GM19023 (cell line): ENCODE measurements around the gene SLC22A6.

Source experiments
- ATAC-seq: cut with Tn5 transposase; IDR thresholded peaks from one replicate; pipeline ENCODE4 v1.9.1; 2021; ENCODE audit warnings: mild to moderate bottlenecking, moderate library complexity; ENCODE audit not compliant: unreplicated experiment

Gene SLC22A6

DNA sequence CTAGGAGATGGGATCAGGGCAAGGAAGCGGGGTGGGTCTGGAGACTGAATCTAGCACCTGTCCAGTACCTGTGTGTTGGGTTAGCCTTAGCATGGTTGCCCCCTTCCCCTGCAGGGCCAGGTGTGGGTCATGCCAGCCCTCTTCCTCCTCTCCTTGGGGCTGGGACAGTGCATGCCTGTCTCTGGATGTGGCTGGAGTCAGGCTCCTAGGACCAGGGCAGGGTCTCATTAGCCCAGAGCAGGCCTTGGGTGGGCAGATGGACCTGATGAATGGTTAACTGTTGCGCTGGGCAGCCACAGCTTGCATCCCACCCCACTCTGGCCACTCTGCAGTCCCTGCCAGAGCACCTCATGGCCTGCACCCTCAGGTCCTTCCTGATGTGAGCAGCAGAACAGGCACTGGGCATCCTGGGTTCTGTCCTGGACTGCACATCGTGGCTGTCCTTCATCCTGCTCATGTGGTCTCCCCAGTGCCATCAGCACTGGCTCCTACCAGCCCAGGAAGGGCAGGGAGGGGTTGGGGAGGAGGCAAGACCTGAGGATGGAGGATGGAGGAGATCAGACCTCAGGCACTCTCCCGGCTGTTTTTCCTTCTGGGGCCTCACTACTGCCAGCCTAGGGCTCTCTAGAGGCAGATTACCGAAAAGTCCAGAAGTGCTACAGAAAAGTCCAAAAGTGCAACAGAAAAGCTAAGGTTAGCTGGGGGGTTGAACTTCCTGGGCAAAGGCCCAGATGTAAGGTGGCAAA, 50.8 kb downstream of the SLC22A6 start:
- ATAC-seq = no peak

DNA sequence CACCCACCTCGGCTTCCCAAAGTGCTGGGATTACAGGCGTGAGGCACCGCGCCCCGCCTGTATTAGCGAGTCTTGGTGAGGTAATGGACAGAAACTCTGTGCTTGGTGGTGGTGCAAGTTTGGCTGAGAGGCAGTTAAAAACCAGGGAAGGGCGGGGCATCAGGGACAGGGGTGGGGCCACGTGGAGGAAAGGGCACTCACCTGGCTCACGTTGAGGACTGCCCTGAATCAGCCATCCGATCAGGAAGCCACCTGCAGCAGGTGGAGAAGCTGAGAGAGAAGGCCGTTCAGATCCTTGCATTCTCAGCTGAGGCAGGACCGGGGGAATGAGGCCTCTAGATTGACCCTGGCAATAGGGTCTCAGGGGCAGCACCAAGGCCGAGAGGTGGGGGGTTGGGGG, 51.5 kb downstream of the SLC22A6 start:
- no peak for ATAC-seq

DNA sequence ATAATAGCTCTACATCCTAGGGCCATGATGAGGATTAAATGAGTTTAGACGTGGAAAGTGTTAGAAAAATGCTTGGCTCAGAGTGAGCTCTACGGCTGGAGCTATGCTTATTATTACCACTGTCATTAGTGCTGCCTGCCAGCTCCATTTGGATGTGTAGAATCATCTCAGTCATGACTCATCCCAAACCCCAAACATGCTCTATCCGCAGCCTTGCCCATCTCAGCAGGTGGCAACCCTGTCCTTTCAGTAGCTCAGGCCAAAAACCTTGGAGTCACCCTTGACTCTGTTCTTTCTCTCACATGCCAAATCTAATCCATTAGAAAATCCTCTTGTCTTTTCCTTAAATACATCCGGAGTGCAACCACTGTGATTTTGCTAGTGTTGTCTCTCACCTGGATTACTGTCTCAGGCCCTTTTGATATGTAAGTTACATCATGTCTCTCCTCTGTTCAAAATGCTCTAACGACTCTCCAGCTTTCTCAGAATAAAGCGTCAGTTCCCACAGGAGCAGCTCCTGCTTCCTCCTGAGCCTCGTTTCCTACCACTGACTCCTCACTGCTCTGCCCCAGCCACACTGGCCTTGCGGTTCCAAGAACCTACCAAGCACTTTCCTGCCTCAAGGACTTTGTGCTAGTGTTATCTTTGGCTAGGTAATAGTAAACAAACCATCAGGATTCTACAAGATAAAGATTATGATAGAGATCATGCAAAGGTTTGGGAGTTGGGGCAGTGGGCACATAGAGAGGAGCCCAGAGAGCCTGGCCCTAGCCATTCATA, 53.1 kb downstream of the SLC22A6 start:
- ATAC-seq = no peak

DNA sequence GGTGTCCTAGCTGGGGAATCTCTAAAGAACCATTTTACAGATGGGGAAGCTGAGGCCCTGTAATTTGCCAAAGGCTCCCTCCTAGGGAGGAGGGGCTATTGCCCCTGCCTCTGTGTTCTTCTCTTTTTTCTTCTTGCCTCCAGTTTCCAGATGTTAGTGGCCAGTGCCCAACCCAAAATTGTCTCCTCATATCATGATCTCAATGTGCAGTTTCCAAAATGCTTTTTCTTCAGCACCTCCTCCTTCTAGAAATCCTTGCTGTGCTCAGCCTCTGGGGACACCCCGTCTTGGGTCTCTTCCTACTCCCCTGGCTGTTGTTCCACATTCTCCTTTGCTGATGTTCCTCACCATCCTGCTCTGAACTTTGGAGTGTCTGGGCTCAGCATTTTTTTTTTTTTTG, 54.1 kb downstream of the SLC22A6 start:
- ATAC-seq = no peak

DNA sequence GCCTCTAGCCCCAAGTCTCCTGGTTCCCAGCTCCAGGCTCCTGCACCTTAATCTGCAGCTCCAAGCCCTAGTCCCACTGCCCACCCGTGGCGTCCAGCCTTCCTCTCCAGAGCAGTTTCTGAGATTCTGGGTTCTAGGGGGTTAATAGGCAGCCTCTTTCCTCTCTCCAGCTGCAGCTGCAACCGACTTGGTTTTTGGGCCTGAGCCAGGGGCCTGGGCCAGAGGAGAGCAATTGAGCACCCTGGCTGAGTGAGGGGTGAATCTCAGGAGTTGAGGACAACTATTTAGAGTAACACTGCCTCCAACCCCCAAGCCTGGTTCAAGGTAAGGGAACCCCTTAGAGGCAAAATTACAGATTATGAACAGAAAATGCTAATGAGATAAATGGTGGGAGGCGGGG, 54.6 kb downstream of the SLC22A6 start:
- ATAC-seq = no peak

DNA sequence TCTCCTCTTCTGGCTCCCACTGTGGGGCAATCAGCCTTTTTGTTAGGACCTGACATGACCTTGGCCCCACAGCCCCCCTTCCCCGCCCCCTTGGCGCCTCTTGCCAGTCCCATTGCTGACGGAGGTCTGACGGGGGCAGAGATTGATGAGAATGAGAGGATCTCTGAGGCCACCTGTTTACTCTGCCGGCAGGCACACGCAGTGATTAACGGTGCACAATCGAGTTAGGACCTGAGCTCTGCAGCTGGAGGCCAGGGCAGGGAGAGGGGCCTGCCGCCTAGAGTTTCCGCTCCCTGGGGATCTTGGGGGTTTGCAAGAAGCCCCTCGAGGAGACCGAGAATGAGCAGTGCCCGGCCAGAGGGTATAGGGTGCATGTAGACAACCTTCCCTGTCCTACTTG, 56.8 kb downstream of the SLC22A6 start:
- ATAC-seq = no peak

DNA sequence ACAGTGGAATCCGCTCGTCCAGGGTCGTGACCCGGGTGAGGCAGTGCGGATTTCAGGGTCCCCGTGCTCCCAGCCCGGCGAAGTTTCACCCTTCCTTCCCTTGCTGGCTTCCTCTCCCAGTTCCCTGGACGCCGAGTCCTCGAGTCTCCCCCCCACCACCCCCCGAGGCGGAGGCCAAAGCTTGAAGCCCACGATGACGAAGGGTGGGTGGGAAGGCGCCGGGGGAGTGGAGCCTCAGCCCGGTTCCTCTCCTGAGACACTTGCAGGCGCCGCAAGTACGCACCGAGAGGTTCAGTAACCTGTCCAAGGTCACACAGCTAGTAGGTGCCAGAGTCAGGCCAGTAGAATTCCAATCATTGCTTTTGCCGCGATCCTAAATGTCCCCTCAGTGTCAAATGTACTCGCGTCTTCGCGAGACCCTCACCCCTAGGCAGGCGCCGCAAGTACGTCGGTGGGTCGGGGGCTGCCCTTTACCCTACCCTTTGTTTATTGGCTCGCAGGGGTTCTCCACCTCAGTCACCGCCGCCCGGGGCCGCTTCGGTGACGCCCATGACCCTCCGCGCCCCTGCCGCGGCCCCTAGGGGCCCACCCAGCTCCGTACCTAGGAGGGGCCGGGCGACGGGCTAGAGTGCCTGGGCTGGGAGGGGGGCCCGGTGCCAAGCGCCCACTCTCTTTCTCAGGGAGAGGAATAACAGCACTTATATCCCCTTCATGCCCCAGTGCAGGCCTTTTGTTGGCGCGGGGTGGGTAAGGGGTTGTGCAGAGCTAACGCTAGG, 57.9 kb downstream of the SLC22A6 start:
- no peak for ATAC-seq
